GM12878 (cell line): ENCODE results near the gene RAB3IL1.

Experiments
- EP300 ChIP-seq, 2 experiments: fragments of 150-350 bp in 1 of 2; IDR thresholded peaks; 2 replicates each; pipeline ENCODE4 v1.6.1; 2011 to 2012; ENCODE audit warnings: low read depth in 2 of 2, low read length in 2 of 2, borderline replicate concordance in 1 of 2, improper control_type of control experiment in 1 of 2, inconsistent platforms in 1 of 2; ENCODE audit not compliant: control insufficient read depth in 1 of 2
- EZH2 ChIP-seq: IDR thresholded peaks from 2 replicates; pipeline ENCODE4 v1.6.1; 2012; ENCODE audit warnings: low read depth, mild to moderate bottlenecking, control low read depth, inconsistent platforms, low read length, borderline replicate concordance; ENCODE audit not compliant: control insufficient read depth
- GABPA ChIP-seq: IDR thresholded peaks from 2 replicates; pipeline ENCODE4 v1.6.1; 2014; ENCODE audit warnings: antibody characterized with exemption, low read depth, mild to moderate bottlenecking, inconsistent platforms
- MTA3 ChIP-seq: IDR thresholded peaks from 2 replicates; pipeline ENCODE4 v1.6.1; 2012; ENCODE audit warnings: low read length, inconsistent platforms, borderline replicate concordance
- NFXL1 ChIP-seq: fragments of 450-650 bp; IDR thresholded peaks from 2 replicates; pipeline ENCODE4 v1.6.1; 2017; ENCODE audit warnings: antibody characterized with exemption, mild to moderate bottlenecking, borderline replicate concordance
- NR2C1 ChIP-seq: fragments of 450-650 bp; IDR thresholded peaks from 2 replicates; pipeline ENCODE4 v1.6.1; 2017; ENCODE audit warnings: antibody characterized with exemption, mild to moderate bottlenecking, moderate library complexity
- RELA ChIP-seq: fragments of 450-650 bp; IDR thresholded peaks from 2 replicates; pipeline ENCODE4 v1.8.0; 2014; ENCODE audit warnings: borderline replicate concordance; ENCODE audit not compliant: partially characterized antibody
- SREBF2 ChIP-seq: IDR thresholded peaks from 2 replicates; pipeline ENCODE4 v1.6.1; 2012; ENCODE audit warnings: mild to moderate bottlenecking, low read length
- TF ChIP-seq, protein P1 (sequence below), 3 experiments: IDR thresholded peaks in 2 of 3; conservative IDR thresholded peaks in 1 of 3; 2 replicates each; pipeline ENCODE4 v1.5.1; 2011; ENCODE audit warnings: low read depth in 3 of 3, low read length in 3 of 3, mild to moderate bottlenecking in 3 of 3, control low read depth in 2 of 3, moderate library complexity in 2 of 3, inconsistent platforms in 1 of 3, mixed read lengths in 1 of 3; ENCODE audit not compliant: control insufficient read depth in 2 of 3, insufficient read depth in 1 of 3; ENCODE audit errors: extremely low read depth in 1 of 3
- TF ChIP-seq, protein P2 (sequence below): IDR thresholded peaks from 2 replicates; pipeline ENCODE4 v1.6.1; 2011; ENCODE audit warnings: mild to moderate bottlenecking, low read depth, low read length, moderate library complexity; ENCODE audit not compliant: insufficient replicate concordance
- TF ChIP-seq, protein P3 (sequence below): IDR thresholded peaks from 2 replicates; pipeline ENCODE4 v1.6.1; 2012; ENCODE audit warnings: mild to moderate bottlenecking, low read depth, low read length
- TF ChIP-seq, protein P4 (sequence below): fragments of 150-350 bp; IDR thresholded peaks from 2 replicates; pipeline ENCODE4 v1.6.1; 2016; ENCODE audit warnings: low read depth, low read length

DNA sequence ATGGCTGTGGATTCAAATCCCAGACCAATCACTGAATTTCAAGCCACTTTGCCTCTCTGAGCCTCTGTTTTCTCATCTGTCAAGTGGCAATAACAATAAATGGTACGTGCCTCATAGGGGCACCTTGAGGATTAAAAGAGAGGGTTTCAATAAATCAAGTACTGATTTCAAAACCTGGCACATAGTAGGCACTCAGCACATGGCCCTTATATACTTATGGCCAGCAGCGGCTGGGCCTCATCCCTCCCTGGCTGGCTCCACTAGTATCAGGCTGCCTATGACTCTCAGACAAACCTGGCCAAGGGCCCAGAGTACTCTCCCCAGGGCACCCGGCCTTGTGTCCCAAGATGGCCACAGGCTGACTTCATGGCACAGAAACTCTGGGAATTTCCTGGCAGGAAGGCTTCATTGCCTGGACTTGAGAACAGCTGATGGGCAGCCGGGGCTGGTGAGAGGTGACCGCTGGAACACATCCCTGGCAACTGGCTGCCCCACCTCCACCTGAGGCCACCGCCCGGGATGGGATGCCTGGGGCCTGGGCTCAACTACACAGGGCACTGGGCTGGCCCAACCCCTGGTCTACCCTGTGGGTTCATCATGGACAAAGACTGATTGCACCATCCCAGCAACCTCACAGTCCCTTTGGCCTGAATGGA lies 29.4 kb downstream of the RAB3IL1 start:
- TF ChIP-seq NR2C1 (no peak), RELA (no peak), EZH2 (no peak), NFXL1 (no peak), EP300 (IDR thresholded peaks at IDR 0.05; ENCODE audit: borderline replicate concordance in 1 of 2, control insufficient read depth in 1 of 2, low read depth in 2 of 2, low read length in 2 of 2) (no peak), GABPA (no peak), MTA3 (no peak), SREBF2 (no peak)
- TF ChIP-seq, protein P1, sequence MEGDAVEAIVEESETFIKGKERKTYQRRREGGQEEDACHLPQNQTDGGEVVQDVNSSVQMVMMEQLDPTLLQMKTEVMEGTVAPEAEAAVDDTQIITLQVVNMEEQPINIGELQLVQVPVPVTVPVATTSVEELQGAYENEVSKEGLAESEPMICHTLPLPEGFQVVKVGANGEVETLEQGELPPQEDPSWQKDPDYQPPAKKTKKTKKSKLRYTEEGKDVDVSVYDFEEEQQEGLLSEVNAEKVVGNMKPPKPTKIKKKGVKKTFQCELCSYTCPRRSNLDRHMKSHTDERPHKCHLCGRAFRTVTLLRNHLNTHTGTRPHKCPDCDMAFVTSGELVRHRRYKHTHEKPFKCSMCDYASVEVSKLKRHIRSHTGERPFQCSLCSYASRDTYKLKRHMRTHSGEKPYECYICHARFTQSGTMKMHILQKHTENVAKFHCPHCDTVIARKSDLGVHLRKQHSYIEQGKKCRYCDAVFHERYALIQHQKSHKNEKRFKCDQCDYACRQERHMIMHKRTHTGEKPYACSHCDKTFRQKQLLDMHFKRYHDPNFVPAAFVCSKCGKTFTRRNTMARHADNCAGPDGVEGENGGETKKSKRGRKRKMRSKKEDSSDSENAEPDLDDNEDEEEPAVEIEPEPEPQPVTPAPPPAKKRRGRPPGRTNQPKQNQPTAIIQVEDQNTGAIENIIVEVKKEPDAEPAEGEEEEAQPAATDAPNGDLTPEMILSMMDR (IDR thresholded peaks at IDR 0.05 in 2 of 3, conservative IDR thresholded peaks at IDR 0.05 in 1 of 3; ENCODE audit: control insufficient read depth in 2 of 3, extremely low read depth in 1 of 3, insufficient read depth in 1 of 3, low read depth in 3 of 3, low read length in 3 of 3): no peak
- TF ChIP-seq, protein P2, sequence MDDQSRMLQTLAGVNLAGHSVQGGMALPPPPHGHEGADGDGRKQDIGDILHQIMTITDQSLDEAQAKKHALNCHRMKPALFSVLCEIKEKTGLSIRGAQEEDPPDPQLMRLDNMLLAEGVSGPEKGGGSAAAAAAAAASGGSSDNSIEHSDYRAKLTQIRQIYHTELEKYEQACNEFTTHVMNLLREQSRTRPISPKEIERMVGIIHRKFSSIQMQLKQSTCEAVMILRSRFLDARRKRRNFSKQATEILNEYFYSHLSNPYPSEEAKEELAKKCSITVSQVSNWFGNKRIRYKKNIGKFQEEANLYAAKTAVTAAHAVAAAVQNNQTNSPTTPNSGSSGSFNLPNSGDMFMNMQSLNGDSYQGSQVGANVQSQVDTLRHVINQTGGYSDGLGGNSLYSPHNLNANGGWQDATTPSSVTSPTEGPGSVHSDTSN: no peak
- TF ChIP-seq, protein P3, sequence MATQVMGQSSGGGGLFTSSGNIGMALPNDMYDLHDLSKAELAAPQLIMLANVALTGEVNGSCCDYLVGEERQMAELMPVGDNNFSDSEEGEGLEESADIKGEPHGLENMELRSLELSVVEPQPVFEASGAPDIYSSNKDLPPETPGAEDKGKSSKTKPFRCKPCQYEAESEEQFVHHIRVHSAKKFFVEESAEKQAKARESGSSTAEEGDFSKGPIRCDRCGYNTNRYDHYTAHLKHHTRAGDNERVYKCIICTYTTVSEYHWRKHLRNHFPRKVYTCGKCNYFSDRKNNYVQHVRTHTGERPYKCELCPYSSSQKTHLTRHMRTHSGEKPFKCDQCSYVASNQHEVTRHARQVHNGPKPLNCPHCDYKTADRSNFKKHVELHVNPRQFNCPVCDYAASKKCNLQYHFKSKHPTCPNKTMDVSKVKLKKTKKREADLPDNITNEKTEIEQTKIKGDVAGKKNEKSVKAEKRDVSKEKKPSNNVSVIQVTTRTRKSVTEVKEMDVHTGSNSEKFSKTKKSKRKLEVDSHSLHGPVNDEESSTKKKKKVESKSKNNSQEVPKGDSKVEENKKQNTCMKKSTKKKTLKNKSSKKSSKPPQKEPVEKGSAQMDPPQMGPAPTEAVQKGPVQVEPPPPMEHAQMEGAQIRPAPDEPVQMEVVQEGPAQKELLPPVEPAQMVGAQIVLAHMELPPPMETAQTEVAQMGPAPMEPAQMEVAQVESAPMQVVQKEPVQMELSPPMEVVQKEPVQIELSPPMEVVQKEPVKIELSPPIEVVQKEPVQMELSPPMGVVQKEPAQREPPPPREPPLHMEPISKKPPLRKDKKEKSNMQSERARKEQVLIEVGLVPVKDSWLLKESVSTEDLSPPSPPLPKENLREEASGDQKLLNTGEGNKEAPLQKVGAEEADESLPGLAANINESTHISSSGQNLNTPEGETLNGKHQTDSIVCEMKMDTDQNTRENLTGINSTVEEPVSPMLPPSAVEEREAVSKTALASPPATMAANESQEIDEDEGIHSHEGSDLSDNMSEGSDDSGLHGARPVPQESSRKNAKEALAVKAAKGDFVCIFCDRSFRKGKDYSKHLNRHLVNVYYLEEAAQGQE: no peak
- TF ChIP-seq, protein P4, sequence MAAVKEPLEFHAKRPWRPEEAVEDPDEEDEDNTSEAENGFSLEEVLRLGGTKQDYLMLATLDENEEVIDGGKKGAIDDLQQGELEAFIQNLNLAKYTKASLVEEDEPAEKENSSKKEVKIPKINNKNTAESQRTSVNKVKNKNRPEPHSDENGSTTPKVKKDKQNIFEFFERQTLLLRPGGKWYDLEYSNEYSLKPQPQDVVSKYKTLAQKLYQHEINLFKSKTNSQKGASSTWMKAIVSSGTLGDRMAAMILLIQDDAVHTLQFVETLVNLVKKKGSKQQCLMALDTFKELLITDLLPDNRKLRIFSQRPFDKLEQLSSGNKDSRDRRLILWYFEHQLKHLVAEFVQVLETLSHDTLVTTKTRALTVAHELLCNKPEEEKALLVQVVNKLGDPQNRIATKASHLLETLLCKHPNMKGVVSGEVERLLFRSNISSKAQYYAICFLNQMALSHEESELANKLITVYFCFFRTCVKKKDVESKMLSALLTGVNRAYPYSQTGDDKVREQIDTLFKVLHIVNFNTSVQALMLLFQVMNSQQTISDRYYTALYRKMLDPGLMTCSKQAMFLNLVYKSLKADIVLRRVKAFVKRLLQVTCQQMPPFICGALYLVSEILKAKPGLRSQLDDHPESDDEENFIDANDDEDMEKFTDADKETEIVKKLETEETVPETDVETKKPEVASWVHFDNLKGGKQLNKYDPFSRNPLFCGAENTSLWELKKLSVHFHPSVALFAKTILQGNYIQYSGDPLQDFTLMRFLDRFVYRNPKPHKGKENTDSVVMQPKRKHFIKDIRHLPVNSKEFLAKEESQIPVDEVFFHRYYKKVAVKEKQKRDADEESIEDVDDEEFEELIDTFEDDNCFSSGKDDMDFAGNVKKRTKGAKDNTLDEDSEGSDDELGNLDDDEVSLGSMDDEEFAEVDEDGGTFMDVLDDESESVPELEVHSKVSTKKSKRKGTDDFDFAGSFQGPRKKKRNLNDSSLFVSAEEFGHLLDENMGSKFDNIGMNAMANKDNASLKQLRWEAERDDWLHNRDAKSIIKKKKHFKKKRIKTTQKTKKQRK: no peak
